Omental fat pad (tissue), 4 donors: ENCODE measurements around the gene TNFAIP8. TPM values are rescaled to one million over a fixed set of nuclear protein-coding genes. Genes with fewer than 3 reads are reported as not detected.
A peak's percentile ranks its signal among the peaks of the same experiment; 100 is the strongest.

Source experiments
- ATAC-seq: fragments of 150-250 bp; one replicate; pipeline ENCODE4 v1.9.1; 2016; ENCODE audit warnings: mild to moderate bottlenecking, moderate library complexity; ENCODE audit not compliant: low FRiP score
- DNase-seq: peaks from one replicate; pipeline ENCODE4 v3.0.0-alpha.2; 2019; ENCODE audit warnings: low spot score
- CTCF ChIP-seq, 3 donors: fragments of 450-650 bp; IDR thresholded peaks; one replicate each; pipeline ENCODE4 v1.5.1; 2016 to 2017; ENCODE audit warnings: antibody characterized with exemption in 3 of 3, mild to moderate bottlenecking in 3 of 3, moderate library complexity in 2 of 3
- total RNA-seq, 4 donors: library from RNA; depleted of rRNA; stranded (reverse); fragments of >200 nt; gene quantifications; one replicate each; pipeline ENCODE4 v1.1.0, GENCODE V29; 2016

TNFAIP8 gene
- total RNA-seq, 4 donors from 2014 or later = 24.4 to 106 (median 75.0) TPM

- TF ChIP-seq CTCF (IDR thresholded peaks at IDR 0.05) = no peak
- ATAC-seq = no peak
- DNase-seq = no peak
Observed at GRCh38 chr5:119404033-119404432, 48.2 kb downstream of the TNFAIP8 start.

GRCh38 chr5:119405419-119405818, 49.6 kb downstream of the TNFAIP8 start:
- no peak for ATAC-seq
- TF ChIP-seq CTCF (IDR thresholded peaks at IDR 0.05) = no peak
- no peak for DNase-seq

- no peak for ATAC-seq
- DNase-seq = no peak
- no peak for TF ChIP-seq CTCF (IDR thresholded peaks at IDR 0.05)
Observed at GRCh38 chr5:119406551-119407110, 50.8 kb downstream of the TNFAIP8 start.

GRCh38 chr5:119409235-119409815, 53.5 kb downstream of the TNFAIP8 start:
- ATAC-seq (no peak), DNase-seq (no peak)

GRCh38 chr5:119410448-119411159, 54.8 kb downstream of the TNFAIP8 start:
- DNase-seq (no peak), ATAC-seq (peak; percentile 38)
- TF ChIP-seq CTCF (IDR thresholded peaks at IDR 0.05) = no peak

More at GRCh38 chr5:119409235-119409815, 53.5 kb downstream of the TNFAIP8 start:
- no peak for TF ChIP-seq CTCF (IDR thresholded peaks at IDR 0.05)

GRCh38 chr5:119411361-119412278, 55.8 kb downstream of the TNFAIP8 start:
- TF ChIP-seq CTCF (IDR thresholded peaks at IDR 0.05) = peak in 2 of 3 donors; percentile 31 to 92
- no peak for DNase-seq
- ATAC-seq = peak; percentile 83
